ENCODE measurements around the gene MGAT4A. TPM values are rescaled to one million over a fixed set of nuclear protein-coding genes. Genes with fewer than 3 reads are reported as not detected.

MGAT4A gene
- total and polyA plus RNA-seq, 10 of the 15 experiments (the other 5 are each of a cell fraction or from before 2014, with no cell fraction given), result 4.3 to 23.4 (median 13.6) TPM

DNA sequence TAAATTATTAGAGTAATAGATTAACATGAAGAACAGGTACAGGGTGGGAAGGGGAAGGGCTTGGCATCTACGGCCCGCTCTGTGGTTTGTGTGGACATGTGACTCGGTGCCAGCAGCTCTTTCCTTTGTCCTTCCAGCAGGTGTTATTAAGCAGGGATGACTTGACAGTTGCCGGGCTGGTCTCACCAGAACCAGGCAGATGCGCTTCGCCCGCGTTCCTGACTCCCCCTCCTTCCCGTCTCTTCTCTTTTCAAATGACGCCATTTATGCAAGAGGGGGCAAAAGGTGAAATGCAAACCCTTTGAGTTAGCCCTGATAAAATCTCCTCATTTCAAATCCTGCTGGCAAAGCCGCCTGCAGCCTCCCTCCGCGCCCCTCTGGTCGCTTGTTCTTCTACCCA, 38.9 kb upstream of the MGAT4A start:
- Histone ChIP-seq H3K79me2 (ENCODE audit: control insufficient read depth, insufficient read depth, low read length) (no peaks in the 10 kb centered on the region), H2AFZ (ENCODE audit: control insufficient read depth, low read depth, low read length) (no peak overlapping the region), H3K27ac (ENCODE audit: control insufficient read depth, insufficient read depth) (no peak overlapping the region), H3K9ac (ENCODE audit: control insufficient read depth, insufficient read depth, low read length) (no peak overlapping the region), H3K27me3 (replicated peaks in 1 of 2; ENCODE audit: control insufficient read depth in 2 of 2, insufficient read depth in 2 of 2, low read length in 1 of 2) (no peaks in the 10 kb centered on the region), H4K20me1 (ENCODE audit: control insufficient read depth, insufficient read depth) (no peaks in the 10 kb centered on the region), H3K4me2 (ENCODE audit: control insufficient read depth, insufficient read depth) (no peak overlapping the region), H3K36me3 (ENCODE audit: control insufficient read depth in 2 of 2, insufficient read depth in 2 of 2, low read length in 1 of 2) (no peaks in the 10 kb centered on the region), H3K9me3 (replicated peaks; ENCODE audit: control insufficient read depth, insufficient read depth, low read length) (no peaks in the 10 kb centered on the region), H3K4me3 (no peak overlapping the region), H3K4me1 (ENCODE audit: control insufficient read depth, insufficient read depth, low read length) (peaks cover 24% of the 10 kb centered on the region)
- TF ChIP-seq BMI1 (IDR thresholded peaks at IDR 0.05; ENCODE audit: borderline replicate concordance) (no peak), SRF (IDR thresholded peaks at IDR 0.05; ENCODE audit: low read depth in 2 of 2, low read length in 2 of 2) (no peak), ZNF622 (IDR thresholded peaks at IDR 0.05) (no peak), FOXK2 (IDR thresholded peaks at IDR 0.05) (no peak), POU2F2 (IDR thresholded peaks at IDR 0.05; ENCODE audit: borderline replicate concordance, low read depth, low read length) (no peak), SIN3A (IDR thresholded peaks at IDR 0.05; ENCODE audit: low read depth, low read length) (no peak), FOXM1 (IDR thresholded peaks at IDR 0.05; ENCODE audit: low read depth, low read length) (no peak), POLR2AphosphoS5 (IDR thresholded peaks at IDR 0.05; ENCODE audit: low read length) (no peak), RB1 (IDR thresholded peaks at IDR 0.05; ENCODE audit: borderline replicate concordance) (no peak), WRNIP1 (IDR thresholded peaks at IDR 0.05; ENCODE audit: borderline replicate concordance, low read depth, low read length) (no peak), RAD51 (IDR thresholded peaks at IDR 0.05) (no peak), EP300 (IDR thresholded peaks at IDR 0.05; ENCODE audit: borderline replicate concordance in 1 of 2, control insufficient read depth in 1 of 2, low read depth in 2 of 2, low read length in 2 of 2) (no peak), CREM (IDR thresholded peaks at IDR 0.05; ENCODE audit: low read depth) (no peak), RCOR1 (conservative IDR thresholded peaks at IDR 0.05; ENCODE audit: low read depth, low read length) (no peak), HDGF (IDR thresholded peaks at IDR 0.05) (no peak), RELA (IDR thresholded peaks at IDR 0.05; ENCODE audit: borderline replicate concordance, partially characterized antibody) (no peak)
- TF ChIP-seq, protein P1, sequence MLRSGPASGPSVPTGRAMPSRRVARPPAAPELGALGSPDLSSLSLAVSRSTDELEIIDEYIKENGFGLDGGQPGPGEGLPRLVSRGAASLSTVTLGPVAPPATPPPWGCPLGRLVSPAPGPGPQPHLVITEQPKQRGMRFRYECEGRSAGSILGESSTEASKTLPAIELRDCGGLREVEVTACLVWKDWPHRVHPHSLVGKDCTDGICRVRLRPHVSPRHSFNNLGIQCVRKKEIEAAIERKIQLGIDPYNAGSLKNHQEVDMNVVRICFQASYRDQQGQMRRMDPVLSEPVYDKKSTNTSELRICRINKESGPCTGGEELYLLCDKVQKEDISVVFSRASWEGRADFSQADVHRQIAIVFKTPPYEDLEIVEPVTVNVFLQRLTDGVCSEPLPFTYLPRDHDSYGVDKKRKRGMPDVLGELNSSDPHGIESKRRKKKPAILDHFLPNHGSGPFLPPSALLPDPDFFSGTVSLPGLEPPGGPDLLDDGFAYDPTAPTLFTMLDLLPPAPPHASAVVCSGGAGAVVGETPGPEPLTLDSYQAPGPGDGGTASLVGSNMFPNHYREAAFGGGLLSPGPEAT (IDR thresholded peaks at IDR 0.05; ENCODE audit: low read depth), result no peak
- ChIA-PET RAD21 (ENCODE audit: unreplicated experiment) (no interaction called here), SMC1A (ENCODE audit: uncharacterized antibody, unreplicated experiment) (interaction anchor here (0.5 kb wide), 1 partner anchor 41 kb away, joined by 3 read pairs; no protein-coding TSS in a partner anchor), CTCF (no interaction called here), POLR2A (interaction anchor here (1.1 kb wide), 1 partner anchor 309 kb away, joined by 3 read pairs; no protein-coding TSS in a partner anchor)
- intact Hi-C loops (cut with micrococcal nuclease; ENCODE audit: unreplicated experiment), result loop anchor here (5.0 kb wide), 1 partner anchor 68 kb away; no protein-coding TSS in a partner anchor
- no peak for DNase-seq (ENCODE audit: low read depth, low spot score)
- FAIRE-seq, result no peak
- ATAC-seq, result no peak
- 89% methylated on average over 14 of the region's 14 CpGs for WGBS (ENCODE audit: insufficient coverage, insufficient replicate concordance, low lambda C conversion rate, missing lambda C conversion rate)
- no TSS peak for BruUV-seq (replicated peaks)
- in situ Hi-C loops (cut with MboI), result no loop called here

Data from GM12878 (cell line).